B cell (primary cell): ENCODE measurements around the gene MALRD1. TPM values are rescaled to one million over a fixed set of nuclear protein-coding genes. Genes with fewer than 3 reads are reported as not detected.

Source experiments
- ATAC-seq: fragments of 200-7000 bp; cut with Tn5 transposase; one replicate; pipeline ENCODE4 v1.10.0; 2021; ENCODE audit warnings: low read depth, mild to moderate bottlenecking, moderate number of reproducible peaks, moderate library complexity
- CTCF ChIA-PET: fragments of 350-600 bp; sonication (Branson Sonifier 250); formaldehyde crosslinking; loops from one replicate; lab custom pipeline; 2021; ENCODE audit warnings: antibody characterized with exemption, inconsistent platforms; lab: Charles Lee
- POLR2A ChIA-PET: fragments of 350-600 bp; sonication (Branson Sonifier 250); formaldehyde crosslinking; loops from one replicate; lab custom pipeline; 2021; ENCODE audit warnings: antibody characterized with exemption; lab: Charles Lee
- DNase-seq: peaks from one replicate; pipeline ENCODE4 v3.0.0; 2013
- H2AFZ ChIP-seq: 2 replicates; pipeline ENCODE4 v1.6.1; 2012; ENCODE audit warnings: mild to moderate bottlenecking, low read depth, low read length; ENCODE audit not compliant: insufficient read depth, poor library complexity, severe bottlenecking
- H3K27ac ChIP-seq, 2 donors: 1 replicate in 1 of 2; 2 replicates in 1 of 2; pipeline ENCODE4 v1.5.1; 2012 to 2013; ENCODE audit warnings: low read length in 2 of 2, mild to moderate bottlenecking in 2 of 2, moderate library complexity in 1 of 2
- H3K27me3 ChIP-seq, 4 experiments: fragments of 200-600 bp in 1 of 4; sonication (generic) in 1 of 4; replicated peaks in 1 of 4; 1 replicate in 2 of 4; 2 replicates in 2 of 4; pipeline versions ENCODE4 v1.6.1 to v1.7.0; 2013 to 2016; ENCODE audit warnings: low read length in 3 of 4, mild to moderate bottlenecking in 2 of 4, mixed read lengths in 1 of 4, moderate library complexity in 1 of 4; ENCODE audit not compliant: insufficient read depth in 4 of 4, control insufficient read depth in 3 of 4; ENCODE audit errors: control extremely low read depth in 1 of 4
- H3K36me3 ChIP-seq, 2 experiments: replicated peaks in 1 of 2; 1 replicate in 1 of 2; 2 replicates in 1 of 2; pipeline versions ENCODE4 v1.6.1 to v1.7.1; 2013; ENCODE audit warnings: low read length in 1 of 2; ENCODE audit not compliant: insufficient read depth in 2 of 2, control insufficient read depth in 1 of 2; ENCODE audit errors: control extremely low read depth in 1 of 2, extremely low read depth in 1 of 2
- H3K4me1 ChIP-seq, 2 donors: fragments of 200-600 bp in 1 of 2; sonication (generic) in 1 of 2; 1 replicate in 1 of 2; 2 replicates in 1 of 2; pipeline versions ENCODE4 v1.5.1 to v1.6.1; 2013 to 2017; ENCODE audit warnings: low read length in 2 of 2; ENCODE audit not compliant: control insufficient read depth in 2 of 2, insufficient read depth in 2 of 2
- H3K4me2 ChIP-seq: replicated peaks from 2 replicates; pipeline ENCODE3; 2012; ENCODE audit warnings: mild to moderate bottlenecking, low read depth, low read length; ENCODE audit not compliant: poor library complexity, severe bottlenecking
- H3K4me3 ChIP-seq, 5 experiments: fragments of 200-600 bp in 1 of 5; sonication (generic) in 1 of 5; 1 replicate in 3 of 5; 2 replicates in 2 of 5; pipeline versions ENCODE4 v1.5.1 to v1.7.0; 2011 to 2016; ENCODE audit warnings: low read length in 4 of 5, mild to moderate bottlenecking in 4 of 5, low read depth in 2 of 5, control low read depth in 1 of 5, moderate library complexity in 1 of 5; ENCODE audit not compliant: insufficient read depth in 1 of 5; ENCODE audit errors: control extremely low read depth in 1 of 5, extremely low read depth in 1 of 5
- H3K79me2 ChIP-seq: fragments of 200-600 bp; sonication (generic); one replicate; pipeline ENCODE4 v1.6.0; 2016; ENCODE audit warnings: low read length; ENCODE audit not compliant: control insufficient read depth, insufficient read depth
- H3K9ac ChIP-seq: fragments of 200-600 bp; sonication (generic); 2 replicates; pipeline ENCODE4 v1.6.1; 2017; ENCODE audit warnings: mild to moderate bottlenecking, low read length, moderate library complexity
- H3K9me3 ChIP-seq, 3 donors: one replicate each; pipeline versions ENCODE4 v1.6.1 to v1.7.1; 2013; ENCODE audit warnings: low read length in 2 of 3; ENCODE audit not compliant: control insufficient read depth in 2 of 3, insufficient read depth in 1 of 3; ENCODE audit errors: control extremely low read depth in 1 of 3
- H4K20me1 ChIP-seq: 2 replicates; pipeline ENCODE4 v1.6.0; 2012; ENCODE audit warnings: mild to moderate bottlenecking, low read length; ENCODE audit not compliant: insufficient read depth, control insufficient read depth, poor library complexity, severe bottlenecking
- H3K27ac Mint-ChIP-seq: one replicate; pipeline ENCODE4 v1.8.0; 2021; ENCODE audit warnings: mixed read lengths
- H3K27me3 Mint-ChIP-seq: one replicate; pipeline ENCODE4 v1.8.0; 2021; ENCODE audit warnings: mixed read lengths
- H3K4me1 Mint-ChIP-seq: one replicate; pipeline ENCODE4 v1.8.0; 2021; ENCODE audit warnings: mixed read lengths
- H3K4me3 Mint-ChIP-seq: one replicate; pipeline ENCODE4 v1.8.0; 2021; ENCODE audit warnings: mixed read lengths
- H3K9me3 Mint-ChIP-seq: one replicate; pipeline ENCODE4 v1.8.0; 2022; ENCODE audit warnings: mixed read lengths; ENCODE audit not compliant: insufficient read depth
- EZH2 ChIP-seq: IDR thresholded peaks from 2 replicates; pipeline ENCODE4 v1.6.1; 2012; ENCODE audit warnings: borderline replicate concordance, low read depth, mild to moderate bottlenecking, moderate library complexity, low read length; ENCODE audit not compliant: insufficient read depth, poor library complexity, severe bottlenecking
- WGBS: methylation state at CpG from one replicate; pipeline ENCODE4 v1.1.5; 2013; ENCODE audit warnings: missing lambda C conversion rate; ENCODE audit not compliant: insufficient coverage; 5-methylcytosine and 5-hydroxymethylcytosine counted together
- intact Hi-C: fragments of 100-400 bp; cut with micrococcal nuclease; formaldehyde crosslinking; loops from one replicate; pipeline ENCODE4 v1.10.0; 2022
- polyA plus RNA-seq: library from polyadenylated mRNA; depleted of rRNA; stranded (reverse); fragments of >200 nt; gene quantifications from 2 replicates; pipeline ENCODE4 v1.2.3, GENCODE V29; 2012
- total RNA-seq, 2 donors: library from RNA; stranded (reverse); fragments of 120-200 nt in 1 of 2; gene quantifications; 1 replicate in 1 of 2; 2 replicates in 1 of 2; pipeline versions ENCODE4 v1.2.3 to v1.2.4, GENCODE V29; 2013 to 2022
- TF ChIP-seq, protein P1 (sequence below): fragments of 200-600 bp; IDR thresholded peaks from one replicate; pipeline ENCODE4 v1.8.0; 2022; ENCODE audit warnings: antibody characterized with exemption, mild to moderate bottlenecking

Gene MALRD1
- total and polyA plus RNA-seq, 2 donors (not counting 1 experiment from before 2014, with no cell fraction given) = not detected

DNA sequence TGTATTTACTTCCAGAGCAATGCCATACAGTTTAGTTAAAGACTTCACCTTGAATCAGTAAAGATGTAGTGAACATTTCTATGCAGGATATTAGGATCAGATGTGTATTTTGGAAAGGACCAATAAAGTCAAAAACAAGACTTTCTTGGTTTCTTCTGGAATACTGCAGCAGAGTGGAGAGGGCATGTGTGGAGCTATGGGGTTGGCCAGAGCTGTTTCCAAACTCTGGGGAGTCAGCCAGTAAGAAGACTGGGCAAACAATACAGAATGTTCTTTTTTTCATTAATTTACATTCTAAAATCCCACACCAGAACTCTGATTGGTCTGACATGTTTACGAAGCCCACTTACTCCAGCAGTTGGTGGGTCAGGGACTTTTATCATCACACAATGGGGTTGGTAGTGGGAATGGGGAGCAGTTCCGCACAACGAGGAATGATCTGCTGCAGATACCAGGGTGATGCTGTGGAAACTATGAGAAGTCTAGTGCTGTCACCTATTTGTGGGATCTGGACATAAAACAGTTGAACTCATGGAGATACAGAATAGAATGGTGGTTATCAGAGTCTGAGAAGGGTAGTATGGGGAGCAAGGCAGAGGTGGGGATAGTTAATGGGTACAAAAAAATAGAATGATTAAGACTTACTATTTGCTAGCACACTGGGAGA, 267.7 kb downstream of the MALRD1 start:
- Mint-ChIP-seq H3K27me3 (no peaks in the 10 kb centered on the region), H3K9me3 (no peaks in the 10 kb centered on the region), H3K4me1 (no peaks in the 10 kb centered on the region), H3K4me3 (no peak overlapping the region), H3K27ac (no peak overlapping the region)
- H3K27me3 ChIP-seq = no peaks in the 10 kb centered on the region
- H3K4me1 ChIP-seq = no peaks in the 10 kb centered on the region
- H3K4me3 ChIP-seq = no peak overlapping the region
- 80% methylated on average over 1 of the region's 3 CpGs for WGBS
- no peak overlapping the region for H3K9ac ChIP-seq
- no peaks in the 10 kb centered on the region for H3K36me3 ChIP-seq
- TF ChIP-seq EZH2 = no peak
- TF ChIP-seq, protein P1, sequence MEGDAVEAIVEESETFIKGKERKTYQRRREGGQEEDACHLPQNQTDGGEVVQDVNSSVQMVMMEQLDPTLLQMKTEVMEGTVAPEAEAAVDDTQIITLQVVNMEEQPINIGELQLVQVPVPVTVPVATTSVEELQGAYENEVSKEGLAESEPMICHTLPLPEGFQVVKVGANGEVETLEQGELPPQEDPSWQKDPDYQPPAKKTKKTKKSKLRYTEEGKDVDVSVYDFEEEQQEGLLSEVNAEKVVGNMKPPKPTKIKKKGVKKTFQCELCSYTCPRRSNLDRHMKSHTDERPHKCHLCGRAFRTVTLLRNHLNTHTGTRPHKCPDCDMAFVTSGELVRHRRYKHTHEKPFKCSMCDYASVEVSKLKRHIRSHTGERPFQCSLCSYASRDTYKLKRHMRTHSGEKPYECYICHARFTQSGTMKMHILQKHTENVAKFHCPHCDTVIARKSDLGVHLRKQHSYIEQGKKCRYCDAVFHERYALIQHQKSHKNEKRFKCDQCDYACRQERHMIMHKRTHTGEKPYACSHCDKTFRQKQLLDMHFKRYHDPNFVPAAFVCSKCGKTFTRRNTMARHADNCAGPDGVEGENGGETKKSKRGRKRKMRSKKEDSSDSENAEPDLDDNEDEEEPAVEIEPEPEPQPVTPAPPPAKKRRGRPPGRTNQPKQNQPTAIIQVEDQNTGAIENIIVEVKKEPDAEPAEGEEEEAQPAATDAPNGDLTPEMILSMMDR = no peak
- H3K27ac ChIP-seq = no peak overlapping the region
- H4K20me1 ChIP-seq = no peaks in the 10 kb centered on the region
- no peak overlapping the region for H2AFZ ChIP-seq
- CTCF ChIA-PET = no interaction called here
- POLR2A ChIA-PET = no interaction called here
- no peaks in the 10 kb centered on the region for H3K9me3 ChIP-seq
- ATAC-seq = no peak
- intact Hi-C loops = no loop called here
- no peak for DNase-seq
- H3K79me2 ChIP-seq = no peaks in the 10 kb centered on the region
- no peak overlapping the region for H3K4me2 ChIP-seq

DNA sequence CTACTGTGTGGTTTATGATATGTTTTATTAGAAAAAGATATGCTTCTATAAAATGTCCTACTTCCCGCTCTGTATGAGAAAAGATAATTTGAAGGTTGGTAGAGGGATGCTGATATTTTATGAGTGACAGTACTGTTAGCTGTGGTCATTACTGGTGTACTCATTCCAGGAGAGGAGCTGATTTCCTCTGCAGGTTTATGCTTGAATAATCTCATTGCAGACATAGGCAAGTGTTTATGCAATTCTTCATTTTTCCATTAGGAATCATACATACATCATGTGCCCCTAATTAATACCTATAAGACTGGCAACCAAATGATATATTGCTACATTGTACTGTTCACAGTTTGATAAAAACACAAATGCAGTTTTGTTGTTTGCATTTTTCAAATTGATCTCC, 269.4 kb downstream of the MALRD1 start:
- Mint-ChIP-seq H3K4me1 (no peaks in the 10 kb centered on the region), H3K9me3 (no peaks in the 10 kb centered on the region), H3K27ac (no peak overlapping the region), H3K27me3 (no peaks in the 10 kb centered on the region), H3K4me3 (no peak overlapping the region)
- no peaks in the 10 kb centered on the region for H3K9me3 ChIP-seq
- POLR2A ChIA-PET = no interaction called here
- TF ChIP-seq, protein P1 = no peak
- TF ChIP-seq EZH2 = no peak
- no peak overlapping the region for H3K4me2 ChIP-seq
- intact Hi-C loops = no loop called here
- H3K27ac ChIP-seq = no peak overlapping the region
- no peaks in the 10 kb centered on the region for H4K20me1 ChIP-seq
- H3K4me1 ChIP-seq = no peaks in the 10 kb centered on the region
- DNase-seq = no peak
- no peaks in the 10 kb centered on the region for H3K36me3 ChIP-seq
- no peak overlapping the region for H2AFZ ChIP-seq
- WGBS = no CpG with 5 or more reads among the region's 1 CpG
- H3K79me2 ChIP-seq = no peaks in the 10 kb centered on the region
- no peak for ATAC-seq
- no peak overlapping the region for H3K4me3 ChIP-seq
- no peaks in the 10 kb centered on the region for H3K27me3 ChIP-seq
- H3K9ac ChIP-seq = no peak overlapping the region
- CTCF ChIA-PET = no interaction called here
